Lung (tissue), 12 donors: Measurements from ENCODE around the gene CCDC200. TPM values are rescaled to one million over a fixed set of nuclear protein-coding genes. Genes with fewer than 3 reads are reported as not detected.

Experiments used
- ATAC-seq: fragments of 200-7000 bp; cut with Tn5 transposase; one replicate; pipeline ENCODE4 v1.9.1; 2020; ENCODE audit warnings: moderate number of reproducible peaks; ENCODE audit not compliant: insufficient read depth, low FRiP score
- DNase-seq, 3 donors: peaks; one replicate each; pipeline ENCODE4 v3.0.0-alpha.2; 2013 to 2017
- H3K27ac ChIP-seq, 2 donors: one replicate each; pipeline ENCODE4 v1.5.1; 2013; ENCODE audit warnings: mild to moderate bottlenecking in 2 of 2, moderate library complexity in 2 of 2, control low read depth in 1 of 2, inconsistent platforms in 1 of 2, low read depth in 1 of 2, low read length in 1 of 2
- H3K27me3 ChIP-seq, 3 donors: one replicate each; pipeline ENCODE4 v1.5.1; 2013; ENCODE audit warnings: low read length in 2 of 3; ENCODE audit not compliant: control insufficient read depth in 3 of 3, insufficient read depth in 3 of 3
- H3K36me3 ChIP-seq, 4 donors: one replicate each; pipeline ENCODE4 v1.5.1; 2013; ENCODE audit warnings: low read length in 4 of 4, mild to moderate bottlenecking in 1 of 4, moderate library complexity in 1 of 4; ENCODE audit not compliant: control insufficient read depth in 4 of 4, insufficient read depth in 4 of 4
- H3K4me1 ChIP-seq, 5 donors: one replicate each; pipeline ENCODE4 v1.5.1; 2013; ENCODE audit warnings: low read length in 5 of 5, mild to moderate bottlenecking in 2 of 5, moderate library complexity in 1 of 5; ENCODE audit not compliant: control insufficient read depth in 5 of 5, insufficient read depth in 5 of 5
- H3K4me3 ChIP-seq: one replicate; pipeline ENCODE4 v1.5.1; 2013; ENCODE audit warnings: mild to moderate bottlenecking, control low read depth, moderate library complexity
- H3K9ac ChIP-seq, 2 donors: one replicate each; pipeline ENCODE4 v1.5.1; 2013; ENCODE audit warnings: low read length in 2 of 2, control low read depth in 1 of 2; ENCODE audit not compliant: insufficient read depth in 1 of 2
- H3K9me3 ChIP-seq, 4 donors: one replicate each; pipeline ENCODE4 v1.5.1; 2013; ENCODE audit warnings: low read length in 3 of 4, mild to moderate bottlenecking in 1 of 4, moderate library complexity in 1 of 4; ENCODE audit not compliant: control insufficient read depth in 4 of 4, insufficient read depth in 3 of 4
- CTCF ChIP-seq: IDR thresholded peaks from 2 replicates; pipeline ENCODE4 v1.5.1; 2012; ENCODE audit warnings: mild to moderate bottlenecking; ENCODE audit errors: control extremely low read depth, extremely low read depth
- WGBS, 2 donors: extraction: QIAGEN DNeasy Blood & Tissue Kit; methylation state at CpG; one replicate each; pipeline ENCODE4 v1.1.7; 2013; 5-methylcytosine and 5-hydroxymethylcytosine counted together
- polyA plus RNA-seq, 2 donors: library from polyadenylated mRNA; stranded (reverse); fragments of 200-250 nt; gene quantifications; one replicate each; pipeline ENCODE4 v1.2.1, GENCODE V29; 2013
- total RNA-seq, 2 donors: library from RNA; depleted of rRNA in 1 of 2; stranded (reverse); fragments of >200 nt in 1 of 2; gene quantifications; one replicate each; pipeline ENCODE4 v1.2.1, GENCODE V29; 2014 to 2021
- donor health status: control.
- donor health status: control.
- donor health status: Bipolar disorder and iron deficiency.
- donor health status: healthy.
- donor health status: DM: yes; HTN: yes; CAD: no.

CCDC200 gene
- total and polyA plus RNA-seq, 4 donors = 0.14 to 1.4 (median 0.31) TPM; not detected in 1

GRCh38 chr17:43212641-43213490, 15.6 kb downstream of the CCDC200 start:
- peak overlapping the region; percentile 32 to 93 for H3K9ac ChIP-seq
- H3K4me1 ChIP-seq = peaks cover 2 to 17% (median 11%) of the 10 kb centered on the region in 5 donors
- no peak overlapping the region for H3K4me3 ChIP-seq
- WGBS, 2 donors = 37 to 61% methylated on average over 7 of the region's 7 CpGs
- DNase-seq = peak; percentile 15 to 33 (median 21)
- no peaks in the 10 kb centered on the region for H3K27me3 ChIP-seq
- no peak for ATAC-seq
- H3K9me3 ChIP-seq = no peaks in the 10 kb centered on the region
- no peak overlapping the region for H3K27ac ChIP-seq
- TF ChIP-seq CTCF = no peak
- H3K36me3 ChIP-seq = peaks cover 3 to 35% (median 15%) of the 10 kb centered on the region in 4 donors

GRCh38 chr17:43211480-43212402, 16.7 kb downstream of the CCDC200 start, which contains the start of gene TMEM106A:
Gene TMEM106A (plus strand): TSS chr17:43211875. CDS start chr17:43213042, 1,167 bp downstream.
- Histone ChIP-seq H3K4me1 (peaks cover 2 to 17% (median 11%) of the 10 kb centered on the region in 5 donors), H3K27ac (peak within 1 kb of the TSS; percentile 66 to 93), H3K27me3 (no peaks in the 10 kb centered on the region), H3K9ac (peak within 1 kb of the TSS; percentile 70 to 93), H3K9me3 (no peaks in the 10 kb centered on the region), H3K36me3 (peaks cover 8 to 25% (median 16%) of the 10 kb centered on the region in 4 donors), H3K4me3 (peak within 1 kb of the TSS; percentile 61)
- 0 to 1% methylated on average over 54 of the region's 54 CpGs for WGBS, 2 donors
- no peak for TF ChIP-seq CTCF
- ATAC-seq = peak; percentile 87
- peak; percentile 90 to 95 (median 91) for DNase-seq

GRCh38 chr17:43211123-43211479, 17.3 kb downstream of the CCDC200 start:
- Histone ChIP-seq H3K27me3 (no peaks in the 10 kb centered on the region), H3K4me3 (no peak overlapping the region), H3K4me1 (peaks cover 2 to 17% (median 11%) of the 10 kb centered on the region in 5 donors), H3K9ac (peak overlapping the region; percentile 70 to 80), H3K27ac (peak overlapping the region; percentile 66 to 81), H3K36me3 (peaks cover 8 to 20% (median 14%) of the 10 kb centered on the region in 4 donors), H3K9me3 (no peaks in the 10 kb centered on the region)
- no peak for TF ChIP-seq CTCF
- no peak for ATAC-seq
- 8 to 18% methylated on average over 2 of the region's 2 CpGs for WGBS, 2 donors
- no peak for DNase-seq
